Fibroblast of the aortic adventitia (primary cell): ENCODE results near the gene SELENON. TPM values are rescaled to one million over a fixed set of nuclear protein-coding genes. Genes with fewer than 3 reads are reported as not detected.

Experiments
- DNase-seq: peaks from one replicate; pipeline ENCODE4 v3.0.0-alpha.2; 2010; ENCODE audit warnings: low read depth
- H3K4me3 ChIP-seq: 2 replicates; pipeline ENCODE4 v1.5.1; 2011; ENCODE audit warnings: low read depth, mild to moderate bottlenecking, control low read depth, low read length, moderate library complexity
- CTCF ChIP-seq: IDR thresholded peaks from 2 replicates; pipeline ENCODE4 v1.5.1; 2011; ENCODE audit warnings: mild to moderate bottlenecking, low read length, control low read depth, inconsistent platforms; ENCODE audit not compliant: insufficient read depth
- total RNA-seq: library from RNA; depleted of rRNA; stranded (reverse); fragments of >200 nt; gene quantifications from 2 replicates; pipeline ENCODE4 v1.2.3, GENCODE V29; 2012; ENCODE audit warnings: low replicate concordance

Gene SELENON
- total RNA-seq, 1 donor, result 35.0 TPM

GRCh38 chr1:25809929-25810328 is 9.9 kb downstream of the SELENON start:
- no peak for DNase-seq
- no peak for TF ChIP-seq CTCF
- no peak overlapping the region for H3K4me3 ChIP-seq

- TF ChIP-seq CTCF, result peak; percentile 92
- peak; percentile 51 for DNase-seq
These were observed 10.6 kb downstream of the SELENON start for GRCh38 chr1:25810341-25811299.

GRCh38 chr1:25811384-25812082 is 11.5 kb downstream of the SELENON start:
- DNase-seq, result no peak
- H3K4me3 ChIP-seq, result no peak overlapping the region
- no peak for TF ChIP-seq CTCF

More at GRCh38 chr1:25810341-25811299, 10.6 kb downstream of the SELENON start:
- no peak overlapping the region for H3K4me3 ChIP-seq

GRCh38 chr1:25813071-25813733 is 13.2 kb downstream of the SELENON start:
- TF ChIP-seq CTCF, result no peak
- no peak overlapping the region for H3K4me3 ChIP-seq
- no peak for DNase-seq

- no peak for DNase-seq
- TF ChIP-seq CTCF, result no peak
- no peak overlapping the region for H3K4me3 ChIP-seq
These were observed 13.9 kb downstream of the SELENON start for GRCh38 chr1:25813734-25814471.

GRCh38 chr1:25814549-25815087 is 14.6 kb downstream of the SELENON start:
- no peak overlapping the region for H3K4me3 ChIP-seq
- no peak for TF ChIP-seq CTCF
- DNase-seq, result no peak
